Panc1 (cell line): ENCODE results near the gene DNM1.

ENCODE experiments used
- POLR2AphosphoS5 ChIP-seq: IDR thresholded peaks from 2 replicates; pipeline ENCODE4 v1.6.1; 2012; ENCODE audit warnings: mild to moderate bottlenecking, low read depth, low read length, moderate library complexity
- SIN3A ChIP-seq: IDR thresholded peaks from 2 replicates; pipeline ENCODE4 v1.6.1; 2012; ENCODE audit warnings: low read depth, mild to moderate bottlenecking, low read length, moderate library complexity, borderline replicate concordance; ENCODE audit not compliant: insufficient read depth
- TCF7L2 ChIP-seq: IDR thresholded peaks from 2 replicates; pipeline ENCODE4 v1.6.1; 2011; ENCODE audit warnings: mild to moderate bottlenecking, low read depth, low read length, inconsistent platforms
- TF ChIP-seq, protein P1 (sequence below): fragments of 450-650 bp; IDR thresholded peaks from 2 replicates; pipeline ENCODE4 v1.5.1; 2017; ENCODE audit warnings: mild to moderate bottlenecking
- TF ChIP-seq, protein P2 (sequence below), 2 experiments: IDR thresholded peaks; 2 replicates each; pipeline ENCODE4 v1.6.1; 2011 to 2012; ENCODE audit warnings: low read depth in 2 of 2, control low read depth in 1 of 2, low read length in 1 of 2, mild to moderate bottlenecking in 1 of 2, moderate library complexity in 1 of 2; ENCODE audit not compliant: insufficient read depth in 1 of 2

DNA sequence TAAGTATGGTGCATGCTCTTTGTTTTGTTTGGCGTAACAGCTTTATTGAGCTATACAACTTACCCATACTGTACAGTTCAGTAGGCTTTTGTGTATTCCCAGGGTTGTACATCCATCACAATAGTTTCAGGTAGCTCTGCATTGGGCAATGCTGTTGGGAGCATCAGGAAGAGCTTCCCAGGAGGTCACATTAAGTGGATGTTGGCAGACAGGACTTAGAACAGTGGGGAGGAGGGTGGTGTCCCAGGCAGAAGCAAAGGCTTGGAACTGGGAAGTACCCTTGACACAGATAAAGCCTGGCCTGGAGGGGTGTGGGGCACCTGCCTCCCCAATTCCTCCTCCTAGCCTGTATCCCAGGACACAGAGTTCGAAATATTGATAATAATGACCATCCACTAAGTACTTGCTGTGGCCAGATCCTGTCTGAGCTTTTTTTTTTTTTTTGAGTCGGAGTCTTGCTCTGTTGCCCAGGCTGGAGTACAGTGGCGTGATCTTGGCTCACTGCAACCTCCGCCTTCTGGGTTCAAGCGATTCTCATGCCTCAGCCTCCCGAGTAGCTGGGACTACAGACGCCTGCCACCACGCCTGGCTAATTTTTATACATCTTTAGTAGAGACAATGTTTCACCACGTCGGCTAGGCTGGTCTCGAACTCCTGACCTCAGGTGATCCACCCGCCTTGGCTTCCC lies 41.8 kb upstream of the DNM1 start:
- TF ChIP-seq, protein P1, sequence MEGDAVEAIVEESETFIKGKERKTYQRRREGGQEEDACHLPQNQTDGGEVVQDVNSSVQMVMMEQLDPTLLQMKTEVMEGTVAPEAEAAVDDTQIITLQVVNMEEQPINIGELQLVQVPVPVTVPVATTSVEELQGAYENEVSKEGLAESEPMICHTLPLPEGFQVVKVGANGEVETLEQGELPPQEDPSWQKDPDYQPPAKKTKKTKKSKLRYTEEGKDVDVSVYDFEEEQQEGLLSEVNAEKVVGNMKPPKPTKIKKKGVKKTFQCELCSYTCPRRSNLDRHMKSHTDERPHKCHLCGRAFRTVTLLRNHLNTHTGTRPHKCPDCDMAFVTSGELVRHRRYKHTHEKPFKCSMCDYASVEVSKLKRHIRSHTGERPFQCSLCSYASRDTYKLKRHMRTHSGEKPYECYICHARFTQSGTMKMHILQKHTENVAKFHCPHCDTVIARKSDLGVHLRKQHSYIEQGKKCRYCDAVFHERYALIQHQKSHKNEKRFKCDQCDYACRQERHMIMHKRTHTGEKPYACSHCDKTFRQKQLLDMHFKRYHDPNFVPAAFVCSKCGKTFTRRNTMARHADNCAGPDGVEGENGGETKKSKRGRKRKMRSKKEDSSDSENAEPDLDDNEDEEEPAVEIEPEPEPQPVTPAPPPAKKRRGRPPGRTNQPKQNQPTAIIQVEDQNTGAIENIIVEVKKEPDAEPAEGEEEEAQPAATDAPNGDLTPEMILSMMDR: no peak
- no peak for TF ChIP-seq SIN3A
- TF ChIP-seq, protein P2, sequence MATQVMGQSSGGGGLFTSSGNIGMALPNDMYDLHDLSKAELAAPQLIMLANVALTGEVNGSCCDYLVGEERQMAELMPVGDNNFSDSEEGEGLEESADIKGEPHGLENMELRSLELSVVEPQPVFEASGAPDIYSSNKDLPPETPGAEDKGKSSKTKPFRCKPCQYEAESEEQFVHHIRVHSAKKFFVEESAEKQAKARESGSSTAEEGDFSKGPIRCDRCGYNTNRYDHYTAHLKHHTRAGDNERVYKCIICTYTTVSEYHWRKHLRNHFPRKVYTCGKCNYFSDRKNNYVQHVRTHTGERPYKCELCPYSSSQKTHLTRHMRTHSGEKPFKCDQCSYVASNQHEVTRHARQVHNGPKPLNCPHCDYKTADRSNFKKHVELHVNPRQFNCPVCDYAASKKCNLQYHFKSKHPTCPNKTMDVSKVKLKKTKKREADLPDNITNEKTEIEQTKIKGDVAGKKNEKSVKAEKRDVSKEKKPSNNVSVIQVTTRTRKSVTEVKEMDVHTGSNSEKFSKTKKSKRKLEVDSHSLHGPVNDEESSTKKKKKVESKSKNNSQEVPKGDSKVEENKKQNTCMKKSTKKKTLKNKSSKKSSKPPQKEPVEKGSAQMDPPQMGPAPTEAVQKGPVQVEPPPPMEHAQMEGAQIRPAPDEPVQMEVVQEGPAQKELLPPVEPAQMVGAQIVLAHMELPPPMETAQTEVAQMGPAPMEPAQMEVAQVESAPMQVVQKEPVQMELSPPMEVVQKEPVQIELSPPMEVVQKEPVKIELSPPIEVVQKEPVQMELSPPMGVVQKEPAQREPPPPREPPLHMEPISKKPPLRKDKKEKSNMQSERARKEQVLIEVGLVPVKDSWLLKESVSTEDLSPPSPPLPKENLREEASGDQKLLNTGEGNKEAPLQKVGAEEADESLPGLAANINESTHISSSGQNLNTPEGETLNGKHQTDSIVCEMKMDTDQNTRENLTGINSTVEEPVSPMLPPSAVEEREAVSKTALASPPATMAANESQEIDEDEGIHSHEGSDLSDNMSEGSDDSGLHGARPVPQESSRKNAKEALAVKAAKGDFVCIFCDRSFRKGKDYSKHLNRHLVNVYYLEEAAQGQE (IDR thresholded peaks at IDR 0.05; ENCODE audit: insufficient read depth in 1 of 2, low read depth in 2 of 2, low read length in 1 of 2): no peak
- no peak for TF ChIP-seq POLR2AphosphoS5
- TF ChIP-seq TCF7L2: no peak
